ENCODE measurements around the gene BANF1.
"Not testable (repeated sequence)": the region's sequence is repeated elsewhere in the genome, so short reads cannot be mapped to it uniquely, and the experiment has no call there.

The BANF1 gene

DNA sequence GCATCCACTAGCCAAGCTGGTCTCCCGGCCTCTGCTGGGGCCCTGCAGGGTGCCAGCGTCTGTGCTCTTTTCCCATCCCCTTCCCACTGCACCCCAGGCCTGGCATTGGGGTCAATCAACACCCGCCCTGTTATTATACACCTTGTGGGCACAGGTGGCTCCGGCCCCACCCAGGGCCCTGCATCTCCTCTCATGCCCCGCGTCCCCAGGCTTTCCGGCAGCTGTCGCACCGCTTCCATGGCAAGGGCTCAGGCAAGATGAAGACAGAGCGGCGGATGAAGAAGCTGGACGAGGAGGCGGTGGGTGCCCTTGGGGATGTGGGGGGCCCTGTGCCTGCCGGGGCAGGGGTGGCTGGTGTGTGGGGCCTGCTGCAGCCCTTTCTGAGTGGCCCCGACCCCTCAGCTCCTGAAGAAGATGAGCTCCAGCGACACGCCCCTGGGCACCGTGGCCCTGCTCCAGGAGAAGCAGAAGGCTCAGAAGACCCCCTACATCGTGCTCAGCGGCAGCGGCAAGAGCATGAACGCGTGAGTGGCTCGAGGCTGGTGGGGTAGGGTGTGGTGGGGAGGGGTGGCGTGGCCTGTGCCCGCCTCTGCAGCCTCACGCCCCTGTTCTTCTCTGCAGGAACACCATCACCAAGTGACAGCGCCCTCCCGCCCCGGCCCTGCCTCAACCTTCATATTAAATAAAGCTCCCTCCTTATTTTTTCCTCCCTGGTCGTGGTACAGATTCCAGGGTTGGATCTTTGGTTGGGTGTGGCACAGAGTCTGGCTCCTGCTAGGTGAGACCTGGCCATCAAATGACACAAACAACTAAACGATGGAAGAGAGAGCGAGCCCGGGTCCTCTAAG is 23.7 kb upstream of the BANF1 start:
- no peak for DNase-seq

DNA sequence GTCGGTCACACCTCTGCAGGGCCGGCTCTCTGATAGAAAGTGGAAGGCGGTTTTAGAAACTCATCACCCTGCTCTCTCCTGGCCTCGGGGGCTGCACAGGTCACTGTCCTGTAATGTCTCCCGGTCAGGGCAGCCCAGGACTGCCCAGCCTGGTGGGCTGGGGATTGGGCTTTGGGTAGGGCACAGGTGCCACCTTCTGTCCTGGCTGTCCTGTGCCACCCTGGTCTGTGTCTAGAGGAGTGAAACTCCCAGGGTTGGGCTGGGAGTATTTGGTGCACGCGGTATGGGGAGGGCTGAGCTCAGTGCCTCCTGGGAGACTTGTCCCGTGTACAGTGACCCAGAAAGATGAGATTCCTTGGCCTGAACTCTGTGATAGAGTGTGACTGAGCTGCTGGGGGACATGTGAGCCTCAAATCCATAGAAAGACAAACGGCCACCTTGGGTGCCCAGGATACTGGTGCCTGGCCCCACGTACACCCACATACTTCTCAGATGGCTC is 23.0 kb upstream of the BANF1 start:
- no peak for DNase-seq

DNA sequence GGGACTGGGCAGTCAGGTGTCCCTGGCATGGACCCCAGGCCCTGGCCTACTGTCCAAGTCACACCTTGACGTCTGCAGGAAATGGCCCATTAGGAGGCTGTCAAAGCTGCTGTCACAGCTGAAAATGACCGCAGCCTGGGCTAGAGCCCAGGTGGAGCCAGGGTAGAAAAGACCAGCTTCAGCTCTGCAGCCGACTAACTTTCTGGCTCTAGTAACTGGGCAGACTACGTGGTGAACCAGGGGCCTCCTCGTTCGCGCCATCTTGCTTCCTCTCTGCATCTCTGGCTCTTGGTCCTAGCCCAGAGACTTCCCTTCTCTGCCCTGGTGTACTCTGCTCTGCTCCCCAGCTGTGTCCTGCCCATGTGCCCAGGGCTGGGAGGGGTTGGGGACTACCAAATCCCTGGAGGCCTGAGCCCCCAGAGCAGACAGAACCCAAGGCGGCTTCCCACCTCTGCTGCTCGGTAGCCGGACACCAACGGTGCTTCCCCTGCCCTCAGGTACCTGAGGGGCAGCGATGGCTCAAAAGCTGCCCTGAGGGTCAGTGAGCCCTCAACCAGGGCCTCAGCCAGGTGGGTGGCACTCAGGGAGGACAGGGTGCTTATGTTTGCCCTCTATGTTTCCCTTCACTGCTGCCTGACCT is 21.1 kb upstream of the BANF1 start:
- DNase-seq = no peak

DNA sequence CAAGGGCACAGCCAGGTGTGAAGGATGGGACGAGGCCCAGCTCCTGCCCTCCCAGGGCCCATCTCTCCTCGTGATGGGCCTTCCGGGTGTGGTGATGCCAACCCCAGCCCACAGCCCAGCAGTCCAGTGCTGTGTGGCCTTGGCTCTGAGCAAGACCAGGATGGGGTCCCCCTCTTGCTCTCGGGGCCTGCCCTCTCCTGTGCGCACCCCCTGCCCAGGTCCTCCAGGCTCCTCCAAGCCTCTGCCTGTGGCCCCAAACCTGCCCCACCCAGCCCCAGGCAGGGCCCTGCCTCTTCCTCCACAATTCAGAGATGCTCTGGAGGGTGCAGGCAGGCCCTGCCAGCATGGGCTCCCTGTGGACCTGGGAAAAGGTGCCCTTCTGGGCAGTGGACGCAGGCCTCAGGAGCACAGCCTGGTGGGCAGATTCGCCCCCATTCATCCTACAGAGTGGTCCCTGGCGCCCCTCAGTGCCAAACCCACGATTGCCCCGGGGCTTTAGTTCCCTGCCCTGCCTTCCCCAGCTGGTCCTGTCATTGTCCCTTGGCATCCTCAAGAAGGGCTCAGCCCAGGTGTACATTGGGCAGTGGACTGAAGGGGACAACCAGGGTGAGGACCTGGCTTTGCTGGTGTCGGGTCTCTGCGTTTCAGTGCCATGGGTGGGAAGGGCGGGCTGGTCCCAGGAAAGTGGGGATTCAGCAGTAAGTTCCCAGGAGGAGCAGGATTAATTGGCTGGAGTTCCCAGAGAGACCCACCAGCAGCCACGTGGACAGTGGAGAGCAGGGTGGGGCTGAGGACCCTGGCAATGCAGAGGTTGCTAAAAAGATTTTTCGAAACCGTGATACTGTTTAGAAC is 20.1 kb upstream of the BANF1 start:
- no peak for DNase-seq

DNA sequence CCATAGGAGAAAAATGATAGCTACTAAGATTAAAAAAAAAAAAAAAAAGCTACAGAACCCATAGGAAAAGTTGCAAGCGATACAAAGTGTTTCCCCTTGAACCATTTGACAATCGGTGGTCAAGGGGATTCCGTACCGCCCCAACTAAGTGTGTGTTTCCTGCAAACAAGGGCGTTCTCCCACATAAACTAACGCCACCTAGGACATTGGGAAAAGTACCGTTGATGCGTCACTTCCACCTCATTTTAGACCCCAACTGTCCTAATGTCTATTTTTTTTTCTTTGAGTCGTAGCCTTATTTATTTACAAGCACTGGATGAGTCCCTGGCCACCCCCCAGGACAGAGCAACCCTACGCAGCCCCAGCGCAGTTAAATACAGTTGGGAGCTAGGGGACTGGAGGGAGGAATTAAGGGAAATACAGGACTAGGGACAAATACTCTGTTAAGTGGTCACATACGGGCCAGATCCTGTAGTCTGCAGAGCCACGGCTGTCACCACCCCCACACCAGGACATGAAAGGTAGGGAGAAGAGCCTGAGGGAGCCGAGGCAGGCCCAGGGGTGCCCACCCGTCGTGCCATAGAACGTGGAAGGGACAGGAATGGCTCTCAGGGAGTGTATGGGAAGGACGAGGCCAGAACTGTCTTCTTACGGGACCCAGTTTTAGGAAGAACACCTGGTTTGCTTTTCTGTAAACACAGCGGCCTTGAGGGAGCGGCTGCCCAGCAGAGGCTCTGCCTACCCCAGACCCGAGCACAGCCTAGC is 19.3 kb upstream of the BANF1 start:
- DNase-seq = no peak

DNA sequence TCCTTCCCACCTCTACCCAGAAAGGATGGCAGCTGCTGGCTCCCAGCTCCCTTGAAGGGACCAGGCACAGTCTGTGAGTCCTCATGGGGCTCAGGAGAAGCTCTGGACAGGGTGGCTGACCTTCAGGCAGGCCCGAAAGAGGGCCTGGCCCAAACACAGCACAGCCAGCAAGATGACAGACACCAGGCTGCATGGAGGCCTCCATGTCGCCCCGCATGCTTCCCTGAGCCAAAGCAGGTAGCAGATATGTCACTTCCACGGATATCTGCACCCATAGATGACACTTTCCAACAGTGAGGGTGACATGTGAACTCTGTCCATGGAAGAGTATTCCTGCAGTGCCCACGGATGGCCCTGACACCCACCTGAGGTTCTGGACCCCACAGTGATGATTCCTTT is 18.7 kb upstream of the BANF1 start:
- no peak for DNase-seq

DNA sequence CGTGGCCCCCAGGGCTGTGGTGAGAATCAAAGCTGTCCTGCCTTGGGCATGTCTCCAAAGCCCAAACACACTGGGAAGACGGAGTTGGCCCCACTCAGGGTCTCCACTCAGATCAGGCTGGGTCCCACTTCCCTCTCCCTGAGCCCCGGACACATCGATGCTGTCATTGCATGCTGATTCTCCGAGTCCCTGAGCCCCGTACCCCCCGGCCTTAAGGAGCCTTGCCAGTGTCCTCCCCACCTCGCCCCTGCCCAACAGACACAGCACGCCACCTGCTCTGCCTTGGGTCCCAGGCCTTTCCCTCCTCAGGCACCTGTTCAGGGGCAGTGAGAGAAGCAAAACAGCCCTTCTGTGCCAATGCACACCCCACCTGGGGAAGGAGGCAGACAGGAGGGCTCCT is 15.0 kb upstream of the BANF1 start:
- no peak for DNase-seq

DNA sequence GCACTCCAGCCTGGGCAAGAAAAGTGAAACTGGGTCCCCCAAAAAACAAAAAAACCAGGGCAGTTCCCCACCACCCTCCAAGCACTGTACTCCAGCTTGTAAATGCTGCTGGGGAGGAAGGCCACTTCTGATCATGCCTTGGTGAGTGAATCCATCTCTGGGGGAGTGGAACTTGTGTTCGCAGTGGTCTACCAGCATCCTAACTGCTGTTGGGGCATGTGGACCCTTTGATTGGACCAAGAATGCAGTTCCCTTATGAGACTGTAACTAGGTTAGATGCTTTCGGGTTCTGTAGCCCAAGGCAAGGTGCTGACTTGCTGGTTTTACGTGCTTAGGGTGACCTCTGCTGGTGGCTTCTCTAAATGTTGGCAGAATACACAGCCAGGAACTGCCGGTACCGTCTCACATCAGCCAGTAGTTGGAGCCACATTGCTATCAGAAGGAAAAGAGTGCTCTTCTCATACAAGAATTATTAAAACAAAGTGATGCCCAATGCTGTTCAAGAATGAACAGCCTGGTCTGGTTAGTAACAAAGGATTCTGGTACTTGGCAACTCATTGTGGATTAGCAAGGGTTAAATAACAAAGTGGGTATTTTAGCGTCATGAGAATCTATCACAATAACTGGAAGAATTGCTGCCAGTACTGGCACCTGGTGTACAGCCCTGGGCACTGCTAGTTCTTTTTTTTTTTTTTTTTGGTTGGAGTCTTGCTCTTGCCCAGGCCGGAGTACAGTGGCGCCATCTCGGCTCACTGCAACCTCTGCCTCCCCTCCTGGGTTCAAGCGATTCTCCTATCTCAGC is 13.3 kb upstream of the BANF1 start:
- DNase-seq = peak; percentile 94

DNA sequence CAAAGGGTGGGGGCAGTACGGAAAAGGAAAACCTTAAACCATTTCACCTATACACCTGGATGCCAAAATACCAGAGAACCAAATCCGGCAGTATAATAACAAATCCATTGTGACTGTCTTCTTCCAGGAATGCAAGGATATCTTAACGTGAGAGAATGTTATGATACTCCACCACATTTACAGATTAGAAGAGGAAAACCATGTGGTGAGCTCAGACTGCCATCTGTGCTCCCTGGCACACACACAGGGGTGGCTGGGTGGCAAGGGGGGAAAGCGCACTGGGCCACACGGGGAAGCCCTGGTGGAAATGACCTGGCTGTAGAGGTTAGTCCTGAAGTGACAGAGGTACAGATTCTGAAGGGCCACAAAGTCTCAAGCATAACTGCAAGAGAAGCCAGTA is 10.2 kb upstream of the BANF1 start:
- DNase-seq = no peak

DNA sequence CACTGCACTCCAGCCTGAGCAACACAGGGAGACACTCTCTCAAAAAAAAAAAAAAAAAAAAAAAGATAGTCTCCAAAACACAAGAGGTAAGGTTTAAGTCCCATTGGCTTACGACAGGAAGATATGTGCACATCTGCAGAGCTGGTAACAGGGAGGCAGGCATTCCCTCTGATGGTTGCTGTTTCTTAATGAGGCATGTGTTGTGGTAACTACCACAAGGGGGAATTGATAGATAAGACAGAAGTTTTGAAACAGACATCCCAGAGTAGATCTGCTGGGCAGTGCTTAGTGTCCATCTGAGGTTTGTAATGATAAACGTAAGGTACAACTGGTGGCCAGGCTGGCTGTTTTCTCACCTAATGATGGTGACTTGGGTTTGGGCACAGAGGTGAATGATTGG is 5.0 kb upstream of the BANF1 start:
- no peak for DNase-seq

DNA sequence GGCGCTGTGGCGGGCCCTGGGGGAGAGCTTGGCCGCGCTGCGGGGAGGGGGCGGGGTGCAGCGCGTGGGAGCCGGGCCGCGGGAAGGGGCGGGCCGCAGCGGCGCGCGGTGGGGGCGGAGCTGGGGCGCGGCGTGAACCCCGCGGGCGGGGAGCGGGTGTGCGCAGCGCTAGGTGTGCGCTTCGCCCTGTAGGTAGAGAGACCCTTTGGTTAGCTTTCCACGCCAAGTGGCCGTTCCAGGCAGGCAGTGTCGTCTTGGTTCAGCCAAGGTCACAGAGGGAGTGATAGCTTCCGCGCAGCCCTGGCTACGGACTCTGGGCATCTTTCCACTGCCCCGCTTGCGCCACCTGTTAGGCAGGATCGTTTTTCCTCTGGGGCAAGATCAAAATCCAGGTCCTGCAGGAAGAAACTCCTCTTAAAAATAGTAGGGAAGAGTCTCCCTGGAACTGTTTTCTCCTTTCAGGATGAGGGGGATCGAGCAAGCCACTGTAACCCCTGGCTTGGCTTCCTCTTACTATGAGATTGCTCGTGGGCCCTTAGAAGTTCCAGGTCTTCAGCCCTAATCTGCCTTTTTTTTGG is 434 bp downstream of the BANF1 start:
- DNase-seq = no peak

DNA sequence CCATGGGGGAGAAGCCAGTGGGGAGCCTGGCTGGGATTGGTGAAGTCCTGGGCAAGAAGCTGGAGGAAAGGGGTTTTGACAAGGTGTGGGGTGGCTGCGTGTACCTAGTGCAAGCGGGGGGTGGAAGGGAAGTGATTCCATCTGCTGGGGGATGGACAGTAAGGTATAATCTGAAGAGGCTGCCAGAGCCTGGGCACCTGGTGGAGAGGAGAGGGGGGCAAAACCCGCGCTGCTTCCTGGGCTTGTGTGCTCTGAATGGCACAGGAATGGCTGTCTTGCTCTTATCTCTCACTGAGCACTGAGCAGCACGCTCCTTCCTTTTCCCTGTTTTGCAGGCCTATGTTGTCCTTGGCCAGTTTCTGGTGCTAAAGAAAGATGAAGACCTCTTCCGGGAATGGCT is 988 bp downstream of the BANF1 start:
- DNase-seq = no peak

DNA sequence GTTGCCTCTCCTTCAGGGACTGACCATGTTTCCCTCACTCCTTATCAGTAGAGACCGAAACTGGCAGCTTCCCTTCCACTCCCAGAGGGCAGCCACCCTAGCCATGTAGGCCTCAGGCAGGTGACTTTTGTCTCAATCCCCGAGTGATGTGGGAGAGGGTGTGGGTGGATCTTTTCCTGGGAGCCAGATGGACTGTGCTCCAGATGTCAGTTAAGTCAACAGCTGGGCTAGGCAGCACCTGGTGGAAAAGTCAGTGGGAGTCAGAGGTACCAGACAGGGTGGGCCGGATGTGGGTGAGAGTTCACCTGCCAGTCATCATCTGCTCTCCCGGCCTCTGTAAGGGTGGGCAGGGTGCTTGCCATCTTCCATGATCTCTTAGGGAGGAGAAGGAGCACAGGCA is 1.9 kb downstream of the BANF1 start:
- no peak for DNase-seq

DNA sequence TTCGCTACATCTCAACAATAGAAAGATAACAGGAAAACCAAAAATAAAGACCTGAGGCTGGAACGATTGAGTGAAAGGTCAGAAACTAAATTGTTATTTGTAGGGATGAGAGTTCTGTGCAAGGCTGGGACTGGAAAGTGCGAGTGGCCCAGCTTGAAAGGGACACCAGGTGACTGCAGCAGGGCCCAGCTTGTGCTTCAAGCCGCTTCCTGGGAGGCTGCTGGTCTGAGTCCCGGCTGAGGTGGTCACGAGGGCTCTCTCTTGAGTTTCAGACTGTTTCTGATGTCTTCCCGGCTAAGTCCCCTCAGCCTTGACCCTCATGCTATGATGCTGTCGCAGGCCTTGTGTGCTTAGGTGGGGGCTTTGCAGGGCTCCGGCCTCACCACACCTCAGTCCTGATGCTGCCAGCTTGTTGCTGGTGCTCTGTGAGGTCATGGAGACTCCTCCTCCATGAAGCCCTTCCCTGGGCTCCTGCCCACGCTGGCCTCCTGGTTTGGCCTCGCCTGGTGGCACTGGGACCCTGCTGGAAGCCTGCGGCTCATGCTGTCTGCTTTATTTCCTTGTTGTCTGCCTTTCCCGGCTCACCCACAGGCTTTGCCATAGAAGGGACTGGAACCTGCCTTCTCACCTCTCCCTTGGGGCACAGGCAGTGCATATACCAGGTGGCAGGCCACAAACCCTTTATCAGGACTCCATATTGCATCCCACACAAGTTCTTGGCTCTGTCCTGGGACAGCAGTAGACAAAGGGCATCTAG is 4.0 kb downstream of the BANF1 start:
- no peak for DNase-seq

DNA sequence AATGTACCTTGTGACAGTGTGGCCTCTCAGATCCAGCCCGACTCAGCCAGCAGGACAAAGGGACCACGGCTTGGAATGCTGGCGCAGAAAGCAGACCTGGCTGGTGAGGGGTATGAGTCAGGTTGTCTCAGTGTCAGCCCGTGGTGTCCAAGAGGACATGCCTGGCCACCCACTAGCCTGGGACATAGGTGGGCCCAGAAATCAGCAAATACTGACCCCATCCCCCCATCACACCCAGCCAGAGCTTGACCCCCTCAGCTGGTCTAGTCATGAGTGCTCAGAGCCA is 4.5 kb downstream of the BANF1 start:
- DNase-seq = no peak

DNA sequence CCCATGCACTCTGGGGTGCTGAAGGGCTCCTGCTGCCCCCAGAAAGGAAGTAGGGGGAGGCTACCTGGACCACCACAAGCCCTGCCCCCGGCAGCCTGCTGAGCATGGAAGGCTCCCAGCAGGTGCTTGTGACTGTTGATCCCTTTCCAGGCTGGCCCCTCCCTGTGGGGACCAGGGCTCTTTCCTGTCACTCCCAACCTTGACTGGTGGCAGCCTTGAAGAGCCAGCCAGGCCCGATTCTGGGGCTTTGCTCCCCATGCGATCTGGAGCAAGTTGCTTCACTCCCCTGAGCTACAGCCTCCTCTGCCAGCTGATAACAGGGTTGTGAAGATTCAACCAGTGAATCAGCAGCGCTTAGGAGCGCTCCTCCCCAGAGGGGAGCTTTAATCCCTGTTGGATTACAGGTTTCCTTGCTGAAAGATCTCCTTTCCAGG is 4.9 kb downstream of the BANF1 start:
- no peak for DNase-seq

DNA sequence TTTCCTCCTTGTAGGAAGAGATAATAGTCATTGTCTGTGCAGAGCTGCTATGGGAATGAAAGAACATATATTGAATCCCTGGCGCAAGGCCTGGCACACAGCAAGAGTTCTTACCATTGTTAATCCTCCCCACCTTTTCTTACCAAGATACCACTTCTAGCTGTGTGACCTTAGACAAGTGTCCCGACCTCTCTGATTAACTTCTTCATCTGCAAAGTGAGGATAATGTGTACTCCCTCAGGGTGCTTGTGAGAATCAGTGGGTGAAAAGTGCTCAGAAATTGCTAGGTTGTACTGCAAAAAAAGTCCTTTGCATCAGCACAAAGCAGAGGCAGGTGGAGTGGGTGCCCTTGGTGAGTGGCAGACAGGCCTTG is 5.8 kb downstream of the BANF1 start:
- DNase-seq = no peak

DNA sequence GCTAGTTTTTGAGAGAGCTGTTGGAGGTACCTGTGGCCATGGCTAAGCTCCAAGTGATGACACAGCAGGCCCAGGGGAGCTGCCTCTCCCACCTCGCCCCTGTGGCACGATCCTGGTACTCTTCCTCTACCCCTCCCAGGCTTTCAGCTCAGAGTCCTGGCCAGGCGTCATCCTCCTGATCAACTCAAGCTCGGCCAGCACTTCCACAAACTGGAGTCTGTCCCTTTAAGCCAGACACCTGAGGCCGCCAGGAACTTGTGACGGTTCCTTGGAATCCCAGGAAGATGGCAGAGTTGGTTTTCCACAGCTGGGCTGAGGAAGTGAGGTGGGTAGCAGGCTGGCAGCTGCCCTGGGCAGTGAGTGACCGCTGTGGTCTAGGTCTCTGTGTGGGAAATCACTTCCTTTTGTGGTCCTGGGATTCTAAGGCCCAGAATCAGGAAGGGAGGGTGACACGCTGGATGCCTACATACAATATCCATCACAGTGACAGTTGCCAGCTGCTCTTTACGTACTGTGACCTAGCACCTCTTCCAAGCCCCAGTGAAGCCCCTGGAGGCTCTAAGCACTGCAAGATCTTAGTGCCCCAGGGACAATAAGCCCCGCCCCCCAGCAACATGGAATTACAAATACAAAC is 6.3 kb downstream of the BANF1 start:
- no peak for DNase-seq

DNA sequence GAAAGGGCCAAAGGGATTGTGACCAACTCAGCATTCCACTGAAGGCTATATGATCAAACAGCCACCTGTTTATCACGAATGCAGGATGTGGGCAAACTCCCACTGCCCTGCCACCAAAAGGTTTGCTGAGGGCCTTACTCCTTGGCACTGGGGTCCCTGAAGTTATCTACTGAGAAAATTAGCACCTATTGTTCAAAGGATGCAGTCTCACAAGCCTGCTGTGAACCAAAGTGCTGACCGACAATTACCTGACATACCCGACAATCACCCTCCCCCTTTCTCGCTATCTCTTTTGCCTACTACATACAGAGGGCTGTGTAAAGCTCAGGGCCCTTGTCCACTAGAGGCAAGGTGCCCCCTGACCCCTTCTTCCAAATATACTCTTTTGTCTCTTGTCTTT is 7.7 kb downstream of the BANF1 start:
- not testable (repeated sequence) for DNase-seq

DNA sequence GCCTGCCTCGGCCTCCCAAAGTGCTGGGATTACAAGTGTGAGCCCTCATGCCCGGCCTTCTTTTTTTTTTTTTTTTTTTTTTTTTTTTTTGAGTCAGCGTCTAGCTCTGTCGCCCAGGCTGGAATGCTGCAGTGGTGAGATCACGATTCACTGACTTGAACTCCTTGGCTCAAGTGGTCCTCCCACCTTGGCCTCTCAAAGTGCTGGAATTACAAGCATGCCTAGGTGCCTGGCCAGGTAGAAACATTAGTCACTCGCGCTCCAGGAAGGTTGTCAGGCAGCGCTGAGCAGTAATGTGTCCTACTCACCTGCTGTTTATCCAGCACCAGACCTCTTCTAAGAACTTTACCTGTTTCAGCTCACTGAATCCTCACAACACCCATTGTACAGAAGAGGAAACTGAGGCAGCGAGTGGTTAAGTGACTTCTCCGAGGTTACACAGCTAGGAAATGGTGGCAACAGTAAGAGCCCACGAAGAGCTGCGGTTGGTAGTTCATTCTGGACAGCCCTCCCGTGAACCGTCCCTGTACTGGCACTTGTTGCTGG is 9.0 kb downstream of the BANF1 start:
- no peak for DNase-seq

Measured in midbrain (tissue), 1 donor.